NCI-H146 treated with DMSO at 0.1 percent for 48 hours (cell line): Measurements from ENCODE around the gene UCKL1.
"Not testable (repeated sequence)": the region's sequence is repeated elsewhere in the genome, so short reads cannot be mapped to it uniquely, and the experiment has no call there.

Experiments
- DNase-seq: peaks from one replicate; lab custom pipeline; 2025; ENCODE audit not compliant: unreplicated experiment; lab: John Stamatoyannopoulos, UW

UCKL1 gene

GRCh38 chr20:63944078-63944941 is 11.9 kb downstream of the UCKL1 start:
- DNase-seq = no peak

- DNase-seq = no peak
Observed at GRCh38 chr20:63943808-63944077, 12.5 kb downstream of the UCKL1 start.

DNA sequence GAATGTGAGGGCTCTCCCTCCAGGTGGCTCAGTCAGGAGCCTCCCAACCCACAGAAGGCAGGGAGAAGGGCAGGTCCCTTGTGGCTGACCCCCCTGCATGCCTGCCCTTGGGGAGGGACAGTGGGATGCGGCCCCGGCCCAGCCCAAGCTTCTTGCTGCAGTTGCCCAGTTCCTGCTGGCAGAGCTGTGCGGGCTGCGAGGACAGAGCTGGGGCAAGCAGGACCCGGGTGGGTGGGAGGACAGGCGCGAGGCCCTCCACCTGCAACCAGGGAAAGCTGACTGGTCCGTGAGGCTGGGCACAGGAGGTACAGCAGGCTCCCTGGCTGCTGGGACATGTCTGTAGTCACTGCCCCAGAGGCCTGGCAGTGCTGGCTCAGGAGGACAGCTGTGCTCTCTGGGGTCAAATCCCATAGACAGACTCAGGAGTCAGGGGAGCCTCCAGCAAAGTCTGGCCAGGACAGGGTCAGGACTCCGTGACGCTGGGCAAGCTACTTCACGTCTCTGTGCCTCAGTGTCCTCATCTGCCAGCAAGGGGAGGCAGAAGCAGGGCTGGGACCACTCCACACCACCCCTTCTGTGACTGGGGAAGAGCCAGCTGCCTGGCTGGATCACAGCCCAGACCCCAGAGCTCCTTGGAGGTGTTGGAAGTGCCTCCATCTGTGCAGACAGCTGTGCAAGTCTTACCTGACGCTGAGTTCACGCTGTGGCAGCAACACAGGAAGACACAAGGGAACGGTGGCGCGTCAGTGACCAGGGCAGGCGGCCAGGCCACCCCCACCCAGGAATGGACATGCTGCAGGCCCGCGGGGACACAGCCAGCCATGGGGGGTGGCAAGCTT is 13.0 kb downstream of the UCKL1 start:
- no peak for DNase-seq

GRCh38 chr20:63942250-63942951 is 13.8 kb downstream of the UCKL1 start:
- no peak for DNase-seq

DNA sequence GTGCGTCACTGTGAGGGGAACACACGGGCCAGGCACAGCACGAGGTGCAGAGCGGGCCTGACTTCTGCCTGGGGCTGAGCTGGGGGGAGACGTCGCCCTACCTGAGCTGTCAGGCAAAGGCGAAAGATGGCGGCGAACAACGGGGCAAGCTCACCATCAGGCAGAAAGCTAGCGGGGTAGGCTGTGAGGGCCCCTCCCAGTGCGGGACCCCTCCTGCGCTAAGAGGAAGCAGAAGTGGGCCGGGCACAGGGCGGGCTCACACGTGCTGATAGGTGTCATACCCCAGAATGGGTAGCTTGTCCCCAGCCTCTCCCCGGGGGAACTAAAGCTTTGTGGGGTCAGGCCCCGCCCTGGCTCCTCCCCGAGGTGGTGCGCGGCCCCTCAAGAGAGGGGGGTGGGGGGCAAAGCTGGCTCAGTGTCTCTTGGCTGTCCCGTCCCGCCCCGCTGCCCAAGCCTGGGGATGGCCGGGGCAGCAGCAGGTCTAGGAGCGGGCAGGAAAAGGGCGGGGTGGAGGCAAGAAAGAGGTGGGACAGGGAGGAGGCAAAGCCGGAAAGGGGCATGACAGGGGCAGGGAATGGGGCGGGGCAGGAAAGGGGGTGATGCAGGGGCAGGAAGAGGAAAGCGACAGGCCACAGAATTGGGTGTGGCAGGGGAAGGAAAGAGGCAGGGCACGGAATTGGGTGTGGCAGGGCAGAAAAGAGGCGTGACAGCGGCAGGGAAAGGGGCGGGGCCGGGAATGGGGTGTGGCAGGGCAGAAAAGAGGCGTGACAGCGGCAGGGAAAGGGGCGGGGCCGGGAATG is 14.7 kb downstream of the UCKL1 start:
- no peak for DNase-seq

- DNase-seq = no peak
Observed at GRCh38 chr20:63940472-63941266, 15.5 kb downstream of the UCKL1 start.

- no peak for DNase-seq
Observed at GRCh38 chr20:63940071-63940471, 16.1 kb downstream of the UCKL1 start.

DNA sequence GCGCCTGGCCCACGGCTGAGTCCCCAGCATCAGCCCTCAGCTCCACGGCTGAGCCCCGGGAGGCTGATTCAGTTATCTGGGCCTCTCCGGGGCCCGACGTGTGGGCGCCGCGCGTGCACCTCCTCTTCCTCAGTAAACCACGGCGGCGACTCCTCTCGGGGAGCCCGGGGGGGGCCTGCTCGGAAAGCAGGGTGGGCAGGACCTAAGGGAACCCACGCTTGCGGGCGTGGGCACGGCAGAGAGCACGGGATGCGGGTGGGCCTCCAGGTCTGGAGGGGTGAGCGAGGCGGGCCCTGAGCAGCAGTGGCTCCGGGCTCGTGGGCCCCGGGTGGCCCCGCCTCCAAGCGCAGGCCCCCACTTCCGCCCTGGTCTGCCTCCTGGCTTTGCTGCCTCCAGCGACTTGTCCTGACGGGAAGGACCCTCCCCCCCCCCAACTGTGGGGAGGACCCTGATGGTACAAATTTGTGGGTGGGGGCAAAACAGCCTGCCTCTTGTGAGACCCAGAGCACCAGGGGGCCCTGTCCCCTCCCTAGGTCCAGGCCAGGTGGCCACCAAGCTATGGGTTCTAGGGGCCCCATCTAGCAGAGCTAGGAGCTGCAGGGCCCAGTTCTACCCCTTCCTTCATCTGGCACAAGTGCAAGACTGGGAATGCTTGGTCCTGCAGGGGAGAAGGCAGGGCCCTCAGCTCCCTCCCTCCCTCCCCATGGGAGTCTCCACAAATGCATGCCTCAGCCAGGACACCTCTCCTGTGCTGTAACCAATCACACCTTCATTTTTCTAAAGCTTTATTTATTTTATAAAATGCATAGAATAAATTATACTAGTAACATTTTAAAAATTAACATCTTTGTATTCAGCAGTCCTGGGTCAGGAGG is 16.9 kb downstream of the UCKL1 start:
- no peak for DNase-seq

GRCh38 chr20:63937596-63937995 is 18.6 kb downstream of the UCKL1 start:
- no peak for DNase-seq

GRCh38 chr20:63935447-63935846 is 20.8 kb downstream of the UCKL1 start:
- DNase-seq = no peak

- no peak for DNase-seq
Observed at GRCh38 chr20:63934271-63935068, 21.7 kb downstream of the UCKL1 start.

GRCh38 chr20:63933646-63934045 is 22.6 kb downstream of the UCKL1 start:
- no peak for DNase-seq

DNA sequence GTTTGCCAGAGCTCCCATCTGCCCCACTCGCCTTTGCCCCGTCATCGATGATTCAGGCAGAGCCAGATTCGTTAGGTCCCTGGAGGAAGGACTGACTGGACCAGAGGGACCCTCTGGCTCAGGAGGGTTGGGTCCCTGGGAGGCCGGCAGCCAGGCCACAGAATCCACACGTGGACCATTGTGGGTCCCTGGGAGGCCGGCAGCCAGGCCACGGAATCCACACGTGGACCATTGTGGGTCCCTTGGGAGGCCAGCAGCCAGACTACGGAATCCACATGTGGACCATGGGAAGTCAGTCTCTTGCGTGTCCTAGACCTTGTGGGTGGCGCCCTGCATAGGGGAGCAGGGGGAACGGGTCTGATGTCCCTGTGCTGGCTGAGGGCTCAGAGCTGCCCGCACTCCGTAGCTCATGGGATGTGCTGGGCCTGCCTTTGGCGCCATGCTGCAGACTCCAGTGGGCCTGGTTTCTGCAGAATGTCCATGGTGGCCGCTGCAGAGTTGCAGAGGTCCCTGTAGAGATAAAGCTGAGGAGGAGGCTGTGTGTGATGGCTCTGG is 23.5 kb downstream of the UCKL1 start:
- DNase-seq = no peak

GRCh38 chr20:63931735-63932134 is 24.5 kb downstream of the UCKL1 start:
- DNase-seq = no peak

GRCh38 chr20:63930971-63931553 is 25.2 kb downstream of the UCKL1 start:
- DNase-seq = no peak

- not testable (repeated sequence) for DNase-seq
Observed at GRCh38 chr20:63929473-63929883, 26.7 kb downstream of the UCKL1 start.

DNA sequence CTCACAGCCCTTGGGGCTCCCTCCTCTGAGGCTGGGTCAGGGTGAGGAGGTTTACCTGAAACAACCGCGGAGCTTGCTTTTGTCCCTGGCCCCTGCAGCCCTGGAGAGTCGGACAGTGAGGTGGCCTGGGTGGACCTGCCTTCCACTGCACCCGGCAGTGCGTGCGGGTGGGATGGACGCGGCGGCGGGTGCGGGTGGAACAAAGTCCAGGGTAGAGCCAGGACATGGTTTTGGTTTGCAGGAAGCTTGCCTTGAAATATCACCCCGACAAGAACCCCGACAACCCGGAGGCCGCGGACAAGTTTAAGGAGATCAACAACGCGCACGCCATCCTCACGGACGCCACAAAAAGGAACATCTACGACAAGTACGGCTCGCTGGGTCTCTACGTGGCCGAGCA is 27.1 kb downstream of the UCKL1 start:
- DNase-seq = no peak

DNA sequence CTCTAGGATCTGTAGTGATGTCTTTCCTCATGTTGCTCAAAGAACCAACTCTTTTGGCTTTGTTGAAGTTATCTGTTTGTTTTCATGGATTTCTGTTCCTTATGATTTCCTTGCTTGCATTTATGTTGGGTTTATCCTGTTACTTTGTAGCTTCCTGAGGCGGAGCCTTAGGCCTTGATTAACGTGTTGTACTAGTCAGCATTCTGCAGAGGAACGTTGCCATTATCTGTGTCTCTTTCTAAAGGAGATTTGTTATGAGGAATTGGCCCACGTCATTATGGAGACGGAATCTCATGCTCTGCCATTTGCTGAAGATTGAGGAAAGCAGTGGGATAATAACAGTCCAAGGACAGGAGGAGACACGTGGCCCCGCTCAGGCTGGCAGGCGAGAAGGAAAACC is 29.9 kb downstream of the UCKL1 start:
- no peak for DNase-seq
